ENCODE measurements around the gene FRMD4B.

DNA sequence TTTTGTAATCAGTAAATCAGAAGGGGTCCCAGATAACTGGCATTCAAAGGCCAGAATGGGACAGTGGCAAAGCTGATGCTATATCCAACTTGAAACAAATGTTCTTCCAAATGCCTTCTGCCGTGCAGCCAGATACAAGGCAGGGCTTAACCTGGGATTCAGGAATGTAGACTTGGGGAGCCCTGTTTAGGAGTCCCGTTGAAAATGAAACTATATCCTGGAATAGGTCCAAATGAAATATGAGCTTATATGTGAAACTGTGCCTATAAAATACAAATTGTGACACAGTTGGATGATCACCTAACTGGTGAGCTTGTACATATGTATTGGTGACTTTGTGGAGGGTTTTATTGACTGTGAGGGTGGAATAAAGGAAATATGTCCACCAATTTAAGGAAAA lies 28.7 kb downstream of the FRMD4B start:
- no peak for TF ChIP-seq CREB1 (IDR thresholded peaks at IDR 0.05; ENCODE audit: low read depth)
- no peak for TF ChIP-seq EZH2 (IDR thresholded peaks at IDR 0.05; ENCODE audit: borderline replicate concordance, control insufficient read depth, low read depth, low read length)
- TF ChIP-seq ATF3 (IDR thresholded peaks at IDR 0.05; ENCODE audit: borderline replicate concordance, extremely low read depth, low read depth, low read length) = no peak
- no peak for TF ChIP-seq LARP7 (IDR thresholded peaks at IDR 0.05)
- no peak for TF ChIP-seq HCFC1 (IDR thresholded peaks at IDR 0.05; ENCODE audit: low read length)
- no peak for TF ChIP-seq USF1 (IDR thresholded peaks at IDR 0.05; ENCODE audit: borderline replicate concordance, extremely low read length, insufficient read depth, low read depth, low read length)
- TF ChIP-seq CTCF (IDR thresholded peaks at IDR 0.05 in 2 of 3, conservative IDR thresholded peaks at IDR 0.05 in 1 of 3; ENCODE audit: control insufficient read depth in 2 of 3, extremely low read depth in 1 of 3, insufficient read depth in 1 of 3, low read depth in 3 of 3, low read length in 3 of 3) = no peak
- no peak for TF ChIP-seq ZNF384 (IDR thresholded peaks at IDR 0.05; ENCODE audit: borderline replicate concordance, low read depth, low read length)
